ENCODE results near the gene KLHL26. TPM values are rescaled to one million over a fixed set of nuclear protein-coding genes. Genes with fewer than 3 reads are reported as not detected.

The KLHL26 gene
- total and polyA plus RNA-seq, 8 donors, result 4.3 to 10.4 (median 6.2) TPM

- H3K4me1 ChIP-seq, result peaks cover 18 to 29% of the 10 kb centered on the region in 2 donors
- intact Hi-C loops (cut with DNase I), result no loop called here
- no peaks in the 10 kb centered on the region for H3K9me3 ChIP-seq
- peaks cover 64 to 92% of the 10 kb centered on the region in 2 donors for H3K27me3 ChIP-seq
- H3K27ac ChIP-seq, result no peak within 1 kb of the TSS
- ATAC-seq (peak; percentile 6), DNase-seq (peak in 1 of 4 donors; percentile 83)
- H3K4me3 ChIP-seq, result peak within 1 kb of the TSS; percentile 19 to 28
- TF ChIP-seq CTCF (IDR thresholded peaks at IDR 0.05), result no peak
- no peaks in the 10 kb centered on the region for H3K36me3 ChIP-seq
These were observed 23.8 kb upstream of the KLHL26 start, which contains the start of gene TMEM59L for GRCh38 chr19:18612772-18613588. Gene TMEM59L, plus strand, starts transcription at chr19:18612870. Its CDS starts 89 bp downstream, at chr19:18612959.

DNA sequence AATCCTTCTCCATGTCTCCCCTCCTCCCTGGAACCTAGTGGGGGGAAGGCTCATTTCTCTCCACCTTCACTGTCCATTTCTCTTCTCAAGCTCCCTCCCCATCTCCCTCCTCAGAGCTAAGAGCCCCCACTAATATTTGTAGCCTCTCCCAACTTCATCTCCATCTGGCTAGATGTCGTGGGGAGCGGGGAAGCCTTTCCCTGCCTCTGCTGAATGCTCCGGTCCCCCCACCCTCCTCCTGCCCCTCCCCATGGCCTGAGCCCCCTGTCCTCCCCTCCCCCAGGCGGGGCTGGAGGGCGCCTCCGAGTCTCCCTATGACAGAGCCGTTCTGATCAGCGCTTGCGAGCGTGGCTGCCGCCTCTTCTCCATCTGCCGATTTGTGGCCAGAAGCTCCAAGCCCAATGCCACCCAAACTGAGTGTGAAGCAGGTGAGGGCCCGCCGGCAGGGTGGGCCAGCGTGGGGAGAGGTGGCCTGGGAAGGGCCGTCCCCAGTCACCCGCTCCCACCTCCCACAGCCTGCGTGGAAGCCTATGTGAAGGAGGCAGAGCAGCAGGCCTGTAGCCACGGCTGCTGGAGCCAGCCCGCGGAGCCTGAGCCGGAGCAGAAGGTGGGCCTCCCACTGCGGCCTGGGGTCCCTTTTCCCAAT lies 23.1 kb upstream of the KLHL26 start:
- Histone ChIP-seq H3K4me3 (no peak overlapping the region), H3K4me1 (peaks cover 18 to 28% of the 10 kb centered on the region in 2 donors), H3K27me3 (peaks cover 58 to 85% of the 10 kb centered on the region in 2 donors), H3K9me3 (no peaks in the 10 kb centered on the region), H3K36me3 (no peaks in the 10 kb centered on the region), H3K27ac (no peak overlapping the region)
- no peak for TF ChIP-seq CTCF (IDR thresholded peaks at IDR 0.05)
- intact Hi-C loops (cut with DNase I), result no loop called here
- DNase-seq, result no peak
- no peak for ATAC-seq

DNA sequence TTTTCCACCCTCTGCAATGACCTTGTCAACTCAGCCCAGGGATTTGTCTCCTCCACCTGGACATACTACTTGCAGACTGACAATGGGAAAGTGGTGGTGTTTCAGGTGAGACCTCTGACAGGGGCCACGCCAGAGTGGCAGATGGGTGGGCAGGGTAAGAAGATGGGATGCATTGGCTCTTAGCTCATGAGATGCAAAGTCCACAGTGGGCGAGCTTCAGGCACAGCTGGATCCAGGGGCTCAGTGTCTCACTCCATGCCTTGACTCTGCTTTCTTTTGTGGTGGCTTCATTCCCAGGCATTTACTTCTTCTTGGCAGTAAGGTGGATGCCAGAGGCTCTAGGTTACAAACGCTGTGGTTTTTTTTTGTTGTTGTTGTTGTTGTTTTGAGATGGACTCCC lies 20.8 kb upstream of the KLHL26 start:
- Histone ChIP-seq H3K9me3 (no peaks in the 10 kb centered on the region), H3K4me3 (no peak overlapping the region), H3K27ac (no peak overlapping the region), H3K27me3 (peaks cover 35 to 62% of the 10 kb centered on the region in 2 donors), H3K4me1 (peaks cover 9 to 21% of the 10 kb centered on the region in 2 donors), H3K36me3 (no peaks in the 10 kb centered on the region)
- DNase-seq (no peak), ATAC-seq (no peak)
- intact Hi-C loops (cut with DNase I), result no loop called here
- TF ChIP-seq CTCF (IDR thresholded peaks at IDR 0.05), result no peak

DNA sequence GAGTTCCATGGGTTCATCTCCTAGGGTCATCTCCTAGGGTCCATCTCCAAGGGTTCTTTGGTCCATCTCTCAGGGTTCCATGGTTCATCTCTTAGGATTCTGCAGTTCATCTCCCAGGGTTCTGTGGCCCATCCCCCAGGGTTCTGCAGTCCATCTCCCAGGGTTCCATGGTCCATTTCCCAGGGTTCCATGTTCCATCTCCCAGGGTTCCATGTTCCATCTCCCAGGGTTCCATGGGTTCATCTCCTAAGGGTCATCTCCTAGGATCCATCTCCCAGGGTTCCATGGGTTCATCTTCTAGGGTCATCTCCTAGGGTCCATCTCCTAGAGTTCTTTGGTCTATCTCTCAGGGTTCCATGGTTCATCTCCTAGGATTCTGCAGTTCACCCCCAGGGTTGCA lies 19.3 kb upstream of the KLHL26 start:
- H3K4me3 ChIP-seq, result no peak overlapping the region
- no peak for TF ChIP-seq CTCF (IDR thresholded peaks at IDR 0.05)
- intact Hi-C loops (cut with DNase I), result no loop called here
- peaks cover 0 to 7% of the 10 kb centered on the region in 2 donors for H3K4me1 ChIP-seq
- no peaks in the 10 kb centered on the region for H3K36me3 ChIP-seq
- no peak for ATAC-seq
- peaks cover 20 to 47% of the 10 kb centered on the region in 2 donors for H3K27me3 ChIP-seq
- H3K9me3 ChIP-seq, result no peaks in the 10 kb centered on the region
- no peak for DNase-seq
- no peak overlapping the region for H3K27ac ChIP-seq

GRCh38 chr19:18618236-18618635 lies 18.6 kb upstream of the KLHL26 start:
- intact Hi-C loops (cut with DNase I), result no loop called here
- peaks cover 13 to 40% of the 10 kb centered on the region in 2 donors for H3K27me3 ChIP-seq
- no peaks in the 10 kb centered on the region for H3K4me1 ChIP-seq

More at GRCh38 chr19:18618236-18618635, 18.6 kb upstream of the KLHL26 start:
- Histone ChIP-seq H3K4me3 (no peak overlapping the region), H3K9me3 (no peaks in the 10 kb centered on the region), H3K36me3 (no peaks in the 10 kb centered on the region), H3K27ac (no peak overlapping the region)
- DNase-seq, result no peak
- no peak for ATAC-seq
- no peak for TF ChIP-seq CTCF (IDR thresholded peaks at IDR 0.05)

Measured in left lung (tissue), 10 donors.